Measurements from ENCODE around the gene PACRG. TPM values are rescaled to one million over a fixed set of nuclear protein-coding genes. Genes with fewer than 3 reads are reported as not detected.

Gene PACRG
- polyA plus RNA-seq, 2 of the 4 experiments (the other 2 are of a cell fraction), result 0.14 to 0.30 TPM

- no peaks in the 10 kb centered on the region for H3K4me1 ChIP-seq
- no peak for DNase-seq (ENCODE audit: low read depth in 1 of 2, low spot score in 1 of 2)
- TF ChIP-seq HMGXB4 (CRISPR knock-in tag; IDR thresholded peaks at IDR 0.05; ENCODE audit: borderline replicate concordance) (no peak), EHF (CRISPR knock-in tag; IDR thresholded peaks at IDR 0.05) (no peak), RARB (CRISPR knock-in tag; IDR thresholded peaks at IDR 0.05) (no peak), FOSB (CRISPR knock-in tag; IDR thresholded peaks at IDR 0.05) (no peak), POLR2A (IDR thresholded peaks at IDR 0.05; ENCODE audit: low read length) (no peak), ZSCAN20 (CRISPR knock-in tag; IDR thresholded peaks at IDR 0.05) (no peak), SREBF2 (IDR thresholded peaks at IDR 0.05) (no peak)
- TF ChIP-seq, protein P1, sequence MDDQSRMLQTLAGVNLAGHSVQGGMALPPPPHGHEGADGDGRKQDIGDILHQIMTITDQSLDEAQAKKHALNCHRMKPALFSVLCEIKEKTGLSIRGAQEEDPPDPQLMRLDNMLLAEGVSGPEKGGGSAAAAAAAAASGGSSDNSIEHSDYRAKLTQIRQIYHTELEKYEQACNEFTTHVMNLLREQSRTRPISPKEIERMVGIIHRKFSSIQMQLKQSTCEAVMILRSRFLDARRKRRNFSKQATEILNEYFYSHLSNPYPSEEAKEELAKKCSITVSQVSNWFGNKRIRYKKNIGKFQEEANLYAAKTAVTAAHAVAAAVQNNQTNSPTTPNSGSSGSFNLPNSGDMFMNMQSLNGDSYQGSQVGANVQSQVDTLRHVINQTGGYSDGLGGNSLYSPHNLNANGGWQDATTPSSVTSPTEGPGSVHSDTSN (IDR thresholded peaks at IDR 0.05), result no peak
- no peak for FAIRE-seq
- no peaks in the 10 kb centered on the region for H3K9me3 ChIP-seq
- H3K4me2 ChIP-seq, result no peak overlapping the region
- CTCF ChIA-PET, result no interaction called here
- 62% methylated on average over 18 of the region's 27 CpGs for WGBS (ENCODE audit: missing lambda C conversion rate)
- POLR2A ChIA-PET, result no interaction called here
- no peak overlapping the region for H3K27ac ChIP-seq
- H3K4me3 ChIP-seq, result no peak overlapping the region
- no peak for ATAC-seq
Observed at GRCh38 chr6:163099621-163100171, 371.9 kb downstream of the PACRG start.

DNA sequence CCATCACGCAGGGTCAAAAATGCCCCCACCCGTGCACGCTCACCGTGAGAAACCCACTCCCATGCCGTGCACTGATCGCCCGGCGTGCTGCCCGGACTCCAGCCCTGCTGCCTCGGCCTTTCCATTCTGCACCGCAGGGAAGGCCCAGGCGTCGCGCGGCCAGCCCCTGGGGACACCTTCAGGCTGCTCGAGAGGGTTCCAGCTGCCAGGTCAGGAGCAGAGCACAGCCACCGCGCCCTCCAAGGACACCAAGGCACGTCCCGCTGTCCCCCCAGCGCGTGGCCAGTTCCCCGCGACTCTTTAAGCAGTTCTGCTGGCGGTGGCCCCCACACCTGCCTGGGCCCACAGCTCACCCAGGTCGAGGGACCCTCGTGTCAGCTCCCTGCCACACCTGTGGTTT, 372.5 kb downstream of the PACRG start:
- Histone ChIP-seq H3K27ac (no peak overlapping the region), H3K4me1 (no peaks in the 10 kb centered on the region), H3K4me3 (no peak overlapping the region), H3K9me3 (no peaks in the 10 kb centered on the region), H3K4me2 (no peak overlapping the region)
- DNase-seq (ENCODE audit: low read depth in 1 of 2, low spot score in 1 of 2) (no peak), FAIRE-seq (no peak), ATAC-seq (no peak)
- POLR2A ChIA-PET, result no interaction called here
- CTCF ChIA-PET, result interaction anchor here (0.6 kb wide), 1 partner anchor 201 kb away, joined by 3 read pairs; no protein-coding TSS in a partner anchor
- TF ChIP-seq MAZ (IDR thresholded peaks at IDR 0.05; ENCODE audit: borderline replicate concordance, low read depth, low read length), result no peak
- TF ChIP-seq CEBPB (IDR thresholded peaks at IDR 0.05), result no peak
- TF ChIP-seq HEYL (CRISPR knock-in tag; IDR thresholded peaks at IDR 0.05), result no peak
- WGBS (ENCODE audit: missing lambda C conversion rate), result 64% methylated on average over 8 of the region's 27 CpGs

GRCh38 chr6:163113358-163113962, 385.7 kb downstream of the PACRG start:
- Histone ChIP-seq H3K4me2 (no peak overlapping the region), H3K4me1 (no peaks in the 10 kb centered on the region), H3K4me3 (no peak overlapping the region), H3K9me3 (no peaks in the 10 kb centered on the region), H3K27ac (no peak overlapping the region)
- ATAC-seq, result no peak
- WGBS (ENCODE audit: missing lambda C conversion rate), result 25% methylated on average over 2 of the region's 2 CpGs
- FAIRE-seq, result no peak
- CTCF ChIA-PET, result no interaction called here
- no peak for DNase-seq (ENCODE audit: low read depth in 1 of 2, low spot score in 1 of 2)
- TF ChIP-seq, protein P2, sequence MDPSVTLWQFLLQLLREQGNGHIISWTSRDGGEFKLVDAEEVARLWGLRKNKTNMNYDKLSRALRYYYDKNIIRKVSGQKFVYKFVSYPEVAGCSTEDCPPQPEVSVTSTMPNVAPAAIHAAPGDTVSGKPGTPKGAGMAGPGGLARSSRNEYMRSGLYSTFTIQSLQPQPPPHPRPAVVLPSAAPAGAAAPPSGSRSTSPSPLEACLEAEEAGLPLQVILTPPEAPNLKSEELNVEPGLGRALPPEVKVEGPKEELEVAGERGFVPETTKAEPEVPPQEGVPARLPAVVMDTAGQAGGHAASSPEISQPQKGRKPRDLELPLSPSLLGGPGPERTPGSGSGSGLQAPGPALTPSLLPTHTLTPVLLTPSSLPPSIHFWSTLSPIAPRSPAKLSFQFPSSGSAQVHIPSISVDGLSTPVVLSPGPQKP (IDR thresholded peaks at IDR 0.05; ENCODE audit: low read depth, low read length), result no peak
- no peak for TF ChIP-seq BHLHE40 (IDR thresholded peaks at IDR 0.05; ENCODE audit: low read depth, low read length)
- TF ChIP-seq EHF (CRISPR knock-in tag; IDR thresholded peaks at IDR 0.05), result no peak
- no peak for TF ChIP-seq CBX2 (IDR thresholded peaks at IDR 0.05; ENCODE audit: borderline replicate concordance, low read depth)
- no peak for TF ChIP-seq RNF2 (IDR thresholded peaks at IDR 0.05; ENCODE audit: borderline replicate concordance, low read depth)
- TF ChIP-seq JUNB (IDR thresholded peaks at IDR 0.05), result no peak
- no peak for TF ChIP-seq KDM5A (IDR thresholded peaks at IDR 0.05)
- TF ChIP-seq HOXA7 (CRISPR knock-in tag; IDR thresholded peaks at IDR 0.05), result no peak
- no peak for TF ChIP-seq ESRRA (IDR thresholded peaks at IDR 0.05; ENCODE audit: borderline replicate concordance, low read length)
- TF ChIP-seq MAFK (IDR thresholded peaks at IDR 0.05; ENCODE audit: partially characterized antibody), result no peak
- TF ChIP-seq POLR2AphosphoS2 (conservative IDR thresholded peaks at IDR 0.05; ENCODE audit: low read length), result no peak
- TF ChIP-seq ATOH8 (CRISPR knock-in tag; IDR thresholded peaks at IDR 0.05; ENCODE audit: low read depth), result no peak
- TF ChIP-seq CBX8 (IDR thresholded peaks at IDR 0.05), result no peak
- TF ChIP-seq CHD2 (IDR thresholded peaks at IDR 0.05; ENCODE audit: low read length, partially characterized antibody), result no peak
- TF ChIP-seq SREBF2 (IDR thresholded peaks at IDR 0.05), result no peak
- TF ChIP-seq FOXS1 (CRISPR knock-in tag; IDR thresholded peaks at IDR 0.05), result no peak
- no peak for TF ChIP-seq EP300 (IDR thresholded peaks at IDR 0.05)
- no peak for TF ChIP-seq RARB (CRISPR knock-in tag; IDR thresholded peaks at IDR 0.05)
- TF ChIP-seq RCOR1 (IDR thresholded peaks at IDR 0.05; ENCODE audit: low read depth, low read length), result no peak
- TF ChIP-seq, protein P3, sequence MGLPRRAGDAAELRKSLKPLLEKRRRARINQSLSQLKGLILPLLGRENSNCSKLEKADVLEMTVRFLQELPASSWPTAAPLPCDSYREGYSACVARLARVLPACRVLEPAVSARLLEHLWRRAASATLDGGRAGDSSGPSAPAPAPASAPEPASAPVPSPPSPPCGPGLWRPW (IDR thresholded peaks at IDR 0.05), result no peak
- POLR2A ChIA-PET, result no interaction called here
